COLO829 (cell line): Measurements from ENCODE around the gene TRIM49B.
"Not testable (repeated sequence)": the region's sequence is repeated elsewhere in the genome, so short reads cannot be mapped to it uniquely, and the experiment has no call there.

ENCODE experiments used
- DNase-seq: peaks from one replicate; pipeline ENCODE4 v3.0.0; 2012; ENCODE audit warnings: low spot score

The TRIM49B gene

GRCh38 chr11:49028523-49028922 lies at the start of gene TRIM49B:
Gene TRIM49B, plus strand, starts transcription at chr11:49028823. Its CDS starts 2,777 bp downstream, at chr11:49031600.
- DNase-seq, result not testable (repeated sequence)

GRCh38 chr11:48983785-48984184 lies 44.8 kb upstream of the TRIM49B start, which contains the start of gene TRIM51G:
Gene TRIM51G, minus strand, starts transcription at chr11:48983885. Its CDS starts 2,190 bp downstream, at chr11:48981695.
- DNase-seq, result not testable (repeated sequence)

GRCh38 chr11:49048229-49048628 lies 19.6 kb downstream of the TRIM49B start:
- DNase-seq, result not testable (repeated sequence)

DNA sequence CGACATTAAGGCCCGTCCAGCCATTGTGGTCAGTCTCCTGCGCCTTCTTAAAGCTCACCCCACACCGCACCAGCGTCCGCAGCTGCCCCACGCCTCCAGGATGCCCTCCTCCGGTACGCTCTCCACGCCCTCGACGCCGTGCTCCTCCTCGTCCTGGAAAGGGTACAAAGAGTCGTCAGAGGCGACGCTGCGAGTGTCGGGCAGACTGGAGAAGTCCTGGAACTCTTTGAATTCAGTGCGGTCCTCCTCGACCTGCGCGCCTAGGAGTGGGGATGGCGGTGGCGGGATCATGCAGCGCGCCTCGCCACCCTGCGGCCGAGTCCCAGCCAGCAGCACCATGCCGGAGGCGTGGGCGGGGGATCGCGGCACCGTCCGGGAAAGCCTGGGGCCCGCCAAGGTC lies 21.2 kb downstream of the TRIM49B start:
- DNase-seq, result not testable (repeated sequence)

- not testable (repeated sequence) for DNase-seq
Observed at GRCh38 chr11:49059012-49059411, 30.4 kb downstream of the TRIM49B start, which contains the start of gene TRIM64C. Gene TRIM64C, minus strand, starts transcription at chr11:49059112. Its CDS starts 0 bp downstream, at chr11:49059112.

DNA sequence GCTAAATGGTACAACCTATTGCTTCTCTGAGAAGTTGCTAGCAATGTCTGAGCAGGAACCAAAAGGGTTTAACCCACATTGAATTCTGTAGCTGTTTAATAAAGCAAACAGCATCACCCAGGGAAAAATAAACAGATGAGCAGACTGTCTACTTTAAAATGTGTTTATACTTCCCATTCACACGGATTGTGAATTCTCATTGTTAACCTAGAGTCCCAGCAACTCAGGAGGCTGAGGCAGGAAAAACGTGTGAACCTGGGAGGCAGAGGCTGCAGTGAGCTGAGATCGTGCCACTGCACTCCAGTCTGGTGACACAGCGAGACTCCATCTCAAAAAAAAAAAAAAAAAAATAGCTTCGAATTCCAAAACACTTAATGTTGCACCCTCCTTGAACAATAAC lies 41.3 kb downstream of the TRIM49B start:
- DNase-seq, result not testable (repeated sequence)
